IMR-90 (cell line): ENCODE measurements around the gene PTPRN2. TPM values are rescaled to one million over a fixed set of nuclear protein-coding genes. Genes with fewer than 3 reads are reported as not detected.

Source experiments
- ATAC-seq: fragments of 200-7000 bp; cut with Tn5 transposase; 2 replicates; pipeline ENCODE4 v1.9.1; 2020; ENCODE audit warnings: low read depth, mild to moderate bottlenecking, moderate library complexity
- BruUV-seq: library from RNA; stranded (reverse); fragments of 400-500 nt; replicated peaks from 2 replicates; lab custom pipeline; 2021; lab: Mats Ljungman, UMichigan
- CTCF ChIA-PET: fragments of 300-600 bp; formaldehyde crosslinking; extraction: SDS; loops from one replicate; lab custom pipeline; 2021; ENCODE audit warnings: antibody characterized with exemption; lab: Yijun Ruan, JAX
- POLR2A ChIA-PET: fragments of 300-600 bp; sonication (Branson Sonifier 250); formaldehyde crosslinking; loops from one replicate; lab custom pipeline; 2022; ENCODE audit warnings: antibody characterized with exemption; ENCODE audit not compliant: unreplicated experiment; lab: Charles Lee
- DNase-seq: peaks from one replicate; pipeline ENCODE4 v3.0.0; 2013
- H2AFZ ChIP-seq: replicated peaks from 2 replicates; pipeline ENCODE3; 2013; ENCODE audit warnings: low read length, mild to moderate bottlenecking; ENCODE audit not compliant: poor library complexity
- H2AK5ac ChIP-seq: 2 replicates; pipeline ENCODE4 v1.6.1; 2013; ENCODE audit warnings: low read depth, low read length, inconsistent platforms
- H2AK9ac ChIP-seq: replicated peaks from 2 replicates; pipeline ENCODE3; 2013; ENCODE audit warnings: mild to moderate bottlenecking, low read depth, low read length, moderate library complexity; ENCODE audit not compliant: poor library complexity
- H2BK120ac ChIP-seq: 2 replicates; pipeline ENCODE4 v1.6.1; 2013; ENCODE audit warnings: low read depth, low read length, inconsistent platforms
- H2BK15ac ChIP-seq: 3 replicates; pipeline ENCODE4 v1.6.1; 2013; ENCODE audit warnings: low read depth, low read length, inconsistent platforms
- H2BK20ac ChIP-seq: 2 replicates; pipeline ENCODE4 v1.6.1; 2013; ENCODE audit warnings: low read depth, mild to moderate bottlenecking, inconsistent platforms, low read length, moderate library complexity
- H2BK5ac ChIP-seq: 2 replicates; pipeline ENCODE4 v1.6.1; 2013; ENCODE audit warnings: mild to moderate bottlenecking, low read depth, low read length, inconsistent platforms; ENCODE audit not compliant: poor library complexity, severe bottlenecking
- H3K14ac ChIP-seq: replicated peaks from 2 replicates; pipeline ENCODE4 v1.6.1; 2013; ENCODE audit warnings: low read depth, low read length, inconsistent platforms
- H3K18ac ChIP-seq: 2 replicates; pipeline ENCODE4 v1.6.1; 2013; ENCODE audit warnings: low read depth, low read length, control low read depth
- H3K23ac ChIP-seq: 2 replicates; pipeline ENCODE4 v1.6.1; 2013; ENCODE audit warnings: low read depth, low read length, inconsistent platforms
- H3K27ac ChIP-seq: 2 replicates; pipeline ENCODE4 v1.5.1; 2013; ENCODE audit warnings: mild to moderate bottlenecking, control low read depth, low read length; ENCODE audit not compliant: insufficient read depth
- H3K27me3 ChIP-seq: 2 replicates; pipeline ENCODE4 v1.6.1; 2013; ENCODE audit warnings: low read length; ENCODE audit not compliant: control insufficient read depth, insufficient read depth
- H3K36me3 ChIP-seq: 2 replicates; pipeline ENCODE4 v1.6.1; 2013; ENCODE audit warnings: low read length, mixed read lengths; ENCODE audit not compliant: control insufficient read depth, insufficient read depth
- H3K4ac ChIP-seq: 2 replicates; pipeline ENCODE4 v1.6.1; 2013; ENCODE audit warnings: low read depth, low read length, inconsistent platforms
- H3K4me1 ChIP-seq: 2 replicates; pipeline ENCODE4 v1.6.1; 2013; ENCODE audit warnings: low read length, mixed read lengths; ENCODE audit not compliant: control insufficient read depth, insufficient read depth
- H3K4me2 ChIP-seq: 2 replicates; pipeline ENCODE4 v1.6.1; 2013; ENCODE audit warnings: low read depth, mild to moderate bottlenecking, control low read depth, low read length, moderate library complexity
- H3K4me3 ChIP-seq: 2 replicates; pipeline ENCODE4 v1.5.1; 2013; ENCODE audit warnings: low read depth, mild to moderate bottlenecking, control low read depth, low read length, moderate library complexity; ENCODE audit not compliant: insufficient read depth
- H3K56ac ChIP-seq: 2 replicates; pipeline ENCODE4 v1.6.1; 2013; ENCODE audit warnings: low read length, inconsistent platforms; ENCODE audit not compliant: insufficient read depth; ENCODE audit errors: extremely low read depth
- H3K79me1 ChIP-seq, 2 experiments: 2 replicates each; pipeline ENCODE4 v1.6.1; 2013; ENCODE audit warnings: low read length in 2 of 2, inconsistent platforms in 1 of 2, low read depth in 1 of 2
- H3K9ac ChIP-seq: 2 replicates; pipeline ENCODE4 v1.6.1; 2013; ENCODE audit warnings: low read depth, low read length, control low read depth
- H3K9me1 ChIP-seq: 2 replicates; pipeline ENCODE4 v1.6.1; 2013; ENCODE audit warnings: low read length, inconsistent platforms; ENCODE audit not compliant: insufficient read depth
- H3K9me3 ChIP-seq: 2 replicates; pipeline ENCODE4 v1.6.1; 2013; ENCODE audit warnings: low read length; ENCODE audit not compliant: control insufficient read depth, insufficient read depth
- H4K20me1 ChIP-seq: 2 replicates; pipeline ENCODE4 v1.6.1; 2013; ENCODE audit warnings: low read length, inconsistent platforms; ENCODE audit not compliant: insufficient read depth
- H4K5ac ChIP-seq: 2 replicates; pipeline ENCODE4 v1.6.1; 2013; ENCODE audit warnings: mild to moderate bottlenecking, low read depth, low read length, control low read depth
- H4K8ac ChIP-seq, 2 experiments: 2 replicates each; pipeline ENCODE4 v1.6.1; 2013; ENCODE audit warnings: low read depth in 2 of 2, low read length in 2 of 2, control low read depth in 1 of 2, inconsistent platforms in 1 of 2
- H4K91ac ChIP-seq: 2 replicates; pipeline ENCODE4 v1.6.1; 2013; ENCODE audit warnings: low read depth, low read length, inconsistent platforms; ENCODE audit not compliant: insufficient read depth
- CHD1 ChIP-seq: IDR thresholded peaks from 2 replicates; pipeline ENCODE4 v1.6.1; 2012; ENCODE audit warnings: low read depth, low read length, improper control_type of control experiment
- CTCF ChIP-seq: conservative IDR thresholded peaks from 2 replicates; pipeline ENCODE4 v1.5.1; 2012; ENCODE audit warnings: mild to moderate bottlenecking, low read depth, low read length, improper control_type of control experiment
- ELK1 ChIP-seq: fragments of 150-350 bp; IDR thresholded peaks from 2 replicates; pipeline ENCODE4 v1.6.1; 2016; ENCODE audit warnings: low read depth, mild to moderate bottlenecking, low read length, moderate library complexity, borderline replicate concordance
- FOS ChIP-seq: fragments of 150-350 bp; IDR thresholded peaks from 2 replicates; pipeline ENCODE4 v1.6.1; 2016; ENCODE audit warnings: low read depth, low read length
- MAFK ChIP-seq: IDR thresholded peaks from 2 replicates; pipeline ENCODE4 v1.6.1; 2012; ENCODE audit warnings: low read depth, low read length, improper control_type of control experiment
- MXI1 ChIP-seq: IDR thresholded peaks from 2 replicates; pipeline ENCODE4 v1.6.1; 2012; ENCODE audit warnings: low read depth, mild to moderate bottlenecking, low read length, moderate library complexity, borderline replicate concordance
- NFE2L2 ChIP-seq: fragments of 150-350 bp; IDR thresholded peaks from 2 replicates; pipeline ENCODE4 v1.6.1; 2016; ENCODE audit warnings: low read depth, mild to moderate bottlenecking, low read length
- RAD21 ChIP-seq: IDR thresholded peaks from 2 replicates; pipeline ENCODE4 v1.6.1; 2012; ENCODE audit warnings: low read length, improper control_type of control experiment
- RCOR1 ChIP-seq: IDR thresholded peaks from 2 replicates; pipeline ENCODE4 v1.6.1; 2012; ENCODE audit warnings: mild to moderate bottlenecking, low read length, improper control_type of control experiment; ENCODE audit not compliant: insufficient replicate concordance
- RFX5 ChIP-seq: IDR thresholded peaks from 2 replicates; pipeline ENCODE4 v1.8.0; 2012; ENCODE audit warnings: low read depth, mild to moderate bottlenecking, low read length, moderate library complexity
- SMC3 ChIP-seq: fragments of 150-350 bp; IDR thresholded peaks from 2 replicates; pipeline ENCODE4 v1.6.1; 2016; ENCODE audit warnings: low read depth, mild to moderate bottlenecking, antibody characterized with exemption, low read length, moderate library complexity
- USF2 ChIP-seq: fragments of 150-350 bp; IDR thresholded peaks from 2 replicates; pipeline ENCODE4 v1.6.1; 2017; ENCODE audit warnings: mild to moderate bottlenecking, antibody characterized with exemption, low read length, low read depth
- WGBS, 2 experiments: methylation state at CpG; one replicate each; pipeline versions ENCODE4 v1.1.5 to v1.1.7; 2013; ENCODE audit warnings: missing lambda C conversion rate in 2 of 2; ENCODE audit not compliant: insufficient read length in 1 of 2; ENCODE audit errors: extremely low coverage in 2 of 2; 5-methylcytosine and 5-hydroxymethylcytosine counted together
- dilution Hi-C: fragments of 300-500 bp; cut with HindIII; formaldehyde crosslinking; loops from one replicate; pipeline ENCODE4 v1.14.3; 2018; ENCODE audit warnings: low sequenced_read_pairs; ENCODE audit not compliant: unreplicated experiment
- in situ Hi-C: fragments of 300-500 bp; cut with MboI; formaldehyde crosslinking; loops from 3 replicates; pipeline ENCODE4 v1.14.3; 2019; ENCODE audit warnings: low sequenced_read_pairs, inconsistent platforms, mixed read lengths
- intact Hi-C: fragments of 100-400 bp; cut with micrococcal nuclease; formaldehyde crosslinking; loops from 2 replicates; pipeline ENCODE4 v1.10.0; 2022
- polyA plus RNA-seq, 3 experiments: library from polyadenylated mRNA; depleted of rRNA; stranded (reverse); fragments of >200 nt; gene quantifications; 2 replicates each; pipeline ENCODE4 v1.2.3, GENCODE V29; 2012; ENCODE audit warnings: low replicate concordance in 1 of 3
- total RNA-seq: library from RNA; depleted of rRNA; stranded (reverse); fragments of >200 nt; gene quantifications from 2 replicates; pipeline ENCODE4 v1.2.3, GENCODE V29; 2012

The PTPRN2 gene
- total and polyA plus RNA-seq, 2 of the 4 experiments (the other 2 are of a cell fraction) = 0.03 TPM; not detected in 1

- in situ Hi-C loops (no loop called here), intact Hi-C loops (no loop called here), dilution Hi-C loops (no loop called here)
- DNase-seq (no peak), ATAC-seq (no peak)
- Histone ChIP-seq H3K56ac (no peak overlapping the region), H3K27me3 (no peaks in the 10 kb centered on the region), H3K9me3 (peaks cover 30% of the 10 kb centered on the region), H3K14ac (no peak overlapping the region), H3K4ac (no peak overlapping the region), H3K27ac (no peak overlapping the region), H2AK5ac (no peak overlapping the region), H2BK20ac (no peak overlapping the region), H2AFZ (no peak overlapping the region), H2BK5ac (no peak overlapping the region), H2BK15ac (no peak overlapping the region), H2BK120ac (no peak overlapping the region), H3K4me3 (no peak overlapping the region), H3K79me1 (no peaks in the 10 kb centered on the region), H4K8ac (no peak overlapping the region), H2AK9ac (no peak overlapping the region), H3K18ac (no peak overlapping the region), H3K4me1 (no peaks in the 10 kb centered on the region), H3K9me1 (no peaks in the 10 kb centered on the region), H4K91ac (no peak overlapping the region), H3K23ac (no peak overlapping the region), H4K20me1 (no peaks in the 10 kb centered on the region), H3K4me2 (no peak overlapping the region), H3K36me3 (no peaks in the 10 kb centered on the region), H3K9ac (no peak overlapping the region), H4K5ac (no peak overlapping the region)
- POLR2A ChIA-PET = no interaction called here
- 35% methylated on average over 2 of the region's 15 CpGs; no CpG with 5 or more reads in 1 of the 2 experiments for WGBS, 2 experiments
- CTCF ChIA-PET = no interaction called here
- no TSS peak for BruUV-seq
- TF ChIP-seq CHD1 = no peak
- no peak for TF ChIP-seq FOS
- no peak for TF ChIP-seq RFX5
- no peak for TF ChIP-seq USF2
- no peak for TF ChIP-seq RAD21
- no peak for TF ChIP-seq SMC3
- no peak for TF ChIP-seq RCOR1
- no peak for TF ChIP-seq CTCF
- TF ChIP-seq MXI1 = no peak
- no peak for TF ChIP-seq NFE2L2
- no peak for TF ChIP-seq MAFK
- TF ChIP-seq ELK1 = no peak
These were observed 950.2 kb downstream of the PTPRN2 start for GRCh38 chr7:157637216-157637949.
